T-helper 2 cell treated with Interferon-gamma antibody and Interleukin-4, amounts not matched to agents 100 ng/mL and 5 ng/mL, for 36 hours (primary cell): Measurements from ENCODE around the gene FHAD1. TPM values are rescaled to one million over a fixed set of nuclear protein-coding genes. Genes with fewer than 3 reads are reported as not detected.

ENCODE experiments used
- intact Hi-C: fragments of 100-400 bp; cut with micrococcal nuclease; formaldehyde crosslinking; loops from one replicate; pipeline ENCODE4 v1.15.1; 2023
- total RNA-seq: library from RNA; stranded (reverse); gene quantifications from 2 replicates; pipeline ENCODE4 v1.2.3, GENCODE V29; 2022

FHAD1 gene
- total RNA-seq, 1 donor from 2014 or later: 0.09 TPM

DNA sequence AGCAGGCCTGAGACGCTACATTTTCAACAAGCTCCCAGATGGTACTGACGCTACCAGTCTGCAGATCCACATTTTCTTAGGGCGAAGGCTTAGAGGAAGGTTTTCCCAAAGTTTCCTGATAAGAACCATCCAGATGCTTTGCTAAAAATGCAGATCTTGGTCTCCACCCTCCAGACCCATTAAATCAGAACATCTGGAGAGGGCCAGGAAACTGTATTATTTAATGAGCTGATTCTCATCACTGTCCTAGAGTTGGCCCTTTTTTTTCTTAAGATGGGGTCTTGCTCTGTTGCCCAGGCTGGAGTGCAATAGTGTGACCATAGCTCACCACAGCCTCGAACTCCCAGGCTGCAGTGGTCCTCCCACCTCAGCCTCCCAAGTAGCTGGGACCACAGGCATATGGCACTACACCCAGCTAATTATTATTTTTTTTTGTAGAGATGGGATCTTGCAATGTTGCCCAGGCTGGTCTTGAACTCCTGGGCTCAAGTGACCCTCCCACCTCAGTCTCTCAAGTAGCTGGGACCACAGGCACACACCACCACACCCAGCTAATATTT, 95.5 kb downstream of the FHAD1 start:
- intact Hi-C loops: loop anchor here (10.0 kb wide), 1 partner anchor 182 kb away; the partner anchor contains the start of genes CASP9 and DNAJC16

DNA sequence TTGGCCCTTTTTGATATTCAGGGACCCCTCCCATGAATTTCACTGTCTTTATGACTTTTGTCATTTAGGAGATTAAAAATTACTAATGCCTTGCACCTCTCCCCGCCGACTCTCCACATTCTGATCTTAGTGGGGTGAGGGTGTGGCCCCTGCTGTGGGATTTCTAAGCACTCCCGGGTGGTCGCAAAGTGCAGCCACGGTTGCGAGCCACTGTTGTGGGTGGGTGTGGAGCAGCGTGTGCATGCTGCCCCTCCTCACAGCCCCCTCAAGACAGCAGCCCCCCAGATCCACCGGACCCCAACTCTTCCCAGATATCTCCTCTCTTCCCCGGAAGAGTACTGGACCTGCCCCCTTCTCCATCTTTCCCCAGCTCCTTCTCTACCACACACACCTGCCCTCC, 96.1 kb downstream of the FHAD1 start:
- intact Hi-C loops: loop anchor here (10.0 kb wide), 1 partner anchor 182 kb away; the partner anchor contains the start of genes CASP9 and DNAJC16

- intact Hi-C loops: loop anchor here (10.0 kb wide), 1 partner anchor 181 kb away; the partner anchor contains the start of genes CASP9 and DNAJC16
These were observed 96.7 kb downstream of the FHAD1 start for GRCh38 chr1:15343729-15344128.

DNA sequence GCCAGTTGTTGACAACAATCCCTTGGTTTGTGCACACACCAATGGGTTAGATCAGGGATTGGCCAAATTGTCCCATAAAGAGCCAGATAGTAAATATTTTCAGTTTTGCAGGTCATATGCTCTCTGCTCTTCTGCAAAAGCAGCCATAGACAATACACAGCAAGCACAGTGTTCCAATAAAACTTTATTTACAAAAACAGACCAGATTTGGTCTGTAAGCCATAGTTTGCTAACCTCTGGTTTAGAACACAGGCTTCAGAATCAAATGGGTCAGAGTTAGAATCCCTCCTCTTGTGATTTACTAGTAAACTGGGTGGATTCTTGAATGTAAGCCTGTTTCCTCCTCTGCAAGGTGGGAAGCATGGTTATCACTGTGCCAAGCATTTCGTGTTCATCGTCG, 97.4 kb downstream of the FHAD1 start:
- intact Hi-C loops: loop anchor here (10.0 kb wide), 1 partner anchor 180 kb away; the partner anchor contains the start of genes CASP9 and DNAJC16

DNA sequence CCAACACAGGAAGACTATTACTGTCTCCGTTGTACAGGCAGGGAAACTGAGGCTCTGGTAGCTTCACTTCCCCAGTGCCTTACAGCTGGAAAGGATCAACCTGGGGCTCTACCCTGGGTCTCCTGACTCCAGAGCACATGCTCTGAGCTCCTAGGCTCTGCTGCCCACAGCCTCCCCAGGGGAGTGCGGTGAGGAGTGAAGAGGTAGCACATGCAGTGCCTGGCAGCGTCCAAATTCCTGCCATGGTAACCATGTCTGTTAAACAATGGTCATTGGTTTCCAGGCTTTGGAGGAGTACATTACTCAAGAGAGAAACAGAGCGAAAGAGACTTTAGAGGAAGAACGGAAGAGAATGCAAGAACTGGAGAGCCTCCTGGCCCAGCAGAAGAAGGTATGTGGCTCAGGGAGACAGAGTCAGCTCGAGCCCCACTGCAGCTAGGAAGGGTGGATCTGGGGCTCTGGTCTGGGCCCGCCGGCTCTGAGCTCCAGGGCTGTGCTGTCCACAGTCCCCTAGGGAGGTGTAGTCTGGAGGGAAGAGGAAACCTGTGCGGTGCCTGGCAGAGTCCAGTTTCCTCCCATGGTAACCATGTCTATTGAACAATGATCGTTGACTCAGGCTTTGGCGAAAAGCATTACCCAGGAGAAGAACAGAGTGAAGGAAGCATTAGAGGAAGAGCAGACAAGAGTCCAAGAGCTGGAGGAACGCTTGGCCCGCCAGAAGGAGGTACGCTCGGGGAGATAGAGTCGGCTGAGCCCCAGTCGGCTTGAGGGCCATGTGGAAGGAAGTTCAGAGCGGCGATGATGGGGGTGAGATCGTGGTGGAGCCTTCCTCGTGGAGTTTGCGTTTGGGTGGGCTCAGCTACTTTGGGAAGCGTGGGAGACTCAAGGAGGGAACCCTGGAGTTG, 98.0 kb downstream of the FHAD1 start:
- intact Hi-C loops: loop anchor here (5.0 to 10.0 kb wide), 2 partner anchors 93 to 180 kb away; partner anchors contain the start of genes CASP9 and DNAJC16

GRCh38 chr1:15345705-15346345, 98.8 kb downstream of the FHAD1 start:
- intact Hi-C loops: loop anchor here (2.0 to 10.0 kb wide), 3 partner anchors 71 to 179 kb away; partner anchors contain the start of genes CASP9 and DNAJC16

GRCh38 chr1:15346346-15347030, 99.5 kb downstream of the FHAD1 start:
- intact Hi-C loops: loop anchor here (2.0 to 10.0 kb wide), 3 partner anchors 70 to 178 kb away; partner anchors contain the start of genes CASP9 and DNAJC16

DNA sequence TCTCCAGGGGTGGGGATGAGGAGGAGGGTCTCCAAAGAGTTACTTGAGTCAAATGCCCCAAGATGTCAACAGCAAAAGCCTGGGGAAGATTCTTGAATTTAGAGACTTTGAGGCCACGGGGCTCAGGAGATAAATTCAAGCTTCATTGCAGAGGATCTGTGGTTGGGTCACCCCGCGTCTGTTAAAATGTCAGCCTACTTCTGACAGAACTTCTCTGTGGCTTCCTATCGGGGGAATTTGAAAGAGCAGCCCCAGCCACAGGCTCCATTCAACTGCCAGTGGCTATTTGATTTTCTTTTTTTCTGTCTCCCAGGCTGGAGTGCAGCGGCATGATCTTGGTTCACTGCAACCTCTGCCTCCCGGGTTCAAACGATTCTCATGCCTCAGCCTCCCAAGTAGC, 100.2 kb downstream of the FHAD1 start:
- intact Hi-C loops: loop anchor here (2.0 to 10.0 kb wide), 3 partner anchors 70 to 178 kb away; partner anchors contain the start of genes CASP9 and DNAJC16

- intact Hi-C loops: loop anchor here (5.0 to 10.0 kb wide), 2 partner anchors 96 to 176 kb away; partner anchors contain the start of genes CASP9 and DNAJC16
These were observed 101.6 kb downstream of the FHAD1 start for GRCh38 chr1:15348648-15349047.

DNA sequence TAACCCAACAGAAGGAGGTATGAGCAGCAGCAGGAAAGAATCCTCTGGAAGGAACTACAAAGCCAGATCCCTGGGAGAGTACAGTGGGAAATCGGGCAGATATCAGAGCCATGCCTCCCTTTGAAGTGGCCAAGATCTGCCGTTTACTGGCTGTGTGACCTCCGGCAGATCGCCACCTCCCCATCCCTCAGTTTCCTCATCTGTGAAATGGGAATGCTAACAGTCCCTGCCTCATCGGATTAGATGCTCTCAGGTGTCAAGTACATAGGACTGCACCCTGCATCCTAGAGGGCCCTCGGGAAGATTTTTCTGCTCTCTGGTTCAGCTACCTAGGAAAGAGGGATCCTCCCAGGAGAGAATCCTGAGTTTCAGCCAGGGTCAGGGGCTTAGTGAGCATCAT, 102.1 kb downstream of the FHAD1 start:
- intact Hi-C loops: loop anchor here (5.0 to 10.0 kb wide), 2 partner anchors 97 to 176 kb away; partner anchors contain the start of genes CASP9 and DNAJC16

DNA sequence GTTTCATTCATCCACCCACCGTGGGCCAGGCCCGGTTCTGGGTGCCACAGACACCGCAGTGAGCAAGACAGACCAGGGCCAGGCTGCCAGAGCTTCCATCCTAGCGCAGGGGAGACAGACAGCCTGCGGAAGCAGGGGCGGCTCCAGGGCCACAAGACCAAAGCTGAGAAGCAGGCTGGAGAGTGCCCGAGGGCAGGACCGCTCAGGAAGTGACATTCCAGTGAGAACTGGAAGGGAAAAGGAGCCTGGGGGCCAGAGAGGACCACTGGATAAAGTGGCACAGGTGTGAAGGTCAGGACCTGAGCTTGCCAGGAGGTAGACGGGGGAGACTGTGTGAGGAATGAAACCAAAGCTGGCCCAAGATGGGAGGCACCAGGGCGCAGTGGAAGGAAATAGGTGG, 103.1 kb downstream of the FHAD1 start:
- intact Hi-C loops: no loop called here

- intact Hi-C loops: no loop called here
These were observed 103.7 kb downstream of the FHAD1 start for GRCh38 chr1:15350551-15351200.

GRCh38 chr1:15351310-15351709, 104.3 kb downstream of the FHAD1 start:
- intact Hi-C loops: no loop called here

DNA sequence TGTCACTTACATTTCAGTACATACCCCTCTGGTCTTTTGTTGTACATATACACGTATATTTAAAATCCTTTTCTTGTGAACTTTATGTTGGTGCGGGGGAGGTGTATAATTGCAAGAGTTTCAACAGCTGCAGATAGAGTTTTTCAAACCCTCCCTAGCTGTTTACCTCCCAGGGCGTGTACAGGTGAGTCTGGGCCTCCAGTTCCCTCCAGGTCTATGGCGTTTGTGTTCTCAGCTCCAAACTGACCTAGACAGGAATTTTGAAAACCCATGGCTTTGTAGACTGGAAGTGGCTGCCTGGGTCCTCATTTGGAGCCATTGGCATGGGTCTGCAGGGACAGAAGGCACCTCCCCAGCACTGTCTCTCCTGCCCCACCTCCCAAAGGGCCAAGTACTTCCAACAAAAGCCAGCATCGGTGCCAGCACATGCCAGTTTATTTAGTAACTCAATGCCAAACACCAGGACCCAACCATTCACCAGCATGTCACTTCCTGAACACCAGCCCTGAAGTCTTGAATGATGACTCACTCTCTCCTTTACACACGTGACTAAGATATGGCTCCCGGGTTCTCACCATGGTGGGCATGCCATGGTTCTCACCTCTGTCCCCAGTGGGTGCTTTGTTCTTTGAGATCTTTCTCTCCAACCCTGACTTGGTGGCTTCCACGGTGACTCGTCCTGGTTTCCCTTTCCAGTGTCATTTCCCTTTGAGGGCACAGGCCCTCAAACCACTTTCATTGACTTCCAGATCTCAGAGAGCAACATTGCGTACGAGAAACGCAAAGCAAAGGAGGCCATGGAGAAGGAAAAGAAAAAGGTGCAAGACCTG, 105.3 kb downstream of the FHAD1 start:
- intact Hi-C loops: no loop called here

- intact Hi-C loops: no loop called here
These were observed 107.0 kb downstream of the FHAD1 start for GRCh38 chr1:15353839-15354579.

- intact Hi-C loops: no loop called here
These were observed 107.5 kb downstream of the FHAD1 start for GRCh38 chr1:15354580-15354965.

GRCh38 chr1:15355968-15356625, 109.1 kb downstream of the FHAD1 start:
- intact Hi-C loops: no loop called here

DNA sequence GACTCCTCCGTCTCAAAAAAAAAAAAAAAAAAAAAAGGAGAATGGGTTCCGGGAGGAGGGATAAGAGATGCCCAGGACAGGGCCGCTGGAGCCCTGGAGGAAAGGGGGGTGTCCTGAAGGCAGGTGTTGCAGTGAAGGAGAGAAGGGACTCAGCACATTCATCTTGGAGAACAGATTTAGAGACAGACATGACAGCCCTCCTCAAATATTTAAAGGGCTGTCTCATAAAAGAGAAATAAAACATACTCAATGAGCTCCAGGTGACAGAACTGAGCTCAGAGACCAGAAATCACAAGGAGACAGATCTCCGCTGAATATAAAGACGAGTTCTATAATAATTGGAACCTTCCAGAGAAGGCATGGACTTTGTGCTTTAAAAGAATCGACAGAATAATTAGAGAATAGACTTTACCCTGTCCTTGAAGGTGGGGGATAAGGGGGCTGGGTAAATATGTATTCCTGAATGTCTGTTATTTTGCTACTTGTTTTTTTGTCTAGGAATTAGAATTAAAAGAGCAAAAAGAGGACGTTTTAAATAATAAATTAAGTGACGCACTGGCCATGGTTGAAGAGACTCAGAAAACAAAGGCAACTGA, 110.7 kb downstream of the FHAD1 start:
- intact Hi-C loops: no loop called here
